Motor neuron (in vitro differentiated cells): Measurements from ENCODE around the gene PPIA. TPM values are rescaled to one million over a fixed set of nuclear protein-coding genes. Genes with fewer than 3 reads are reported as not detected.
"Not testable (repeated sequence)": the region's sequence is repeated elsewhere in the genome, so short reads cannot be mapped to it uniquely, and the experiment has no call there.

Experiments used
- ATAC-seq, 8 experiments: fragments of 200-7000 bp; cut with Tn5 transposase; replicated peaks in 6 of 8; 2 replicates each; pipeline ENCODE4 v1.8.0; 2021; ENCODE audit warnings: mild to moderate bottlenecking in 8 of 8, moderate library complexity in 8 of 8
- H3K27ac ChIP-seq, 2 donors: fragments of 250-450 bp; sonication (Bioruptor Pico); 2 replicates each; pipeline ENCODE4 v1.9.0; 2021; ENCODE audit warnings: antibody characterized with exemption in 2 of 2, mild to moderate bottlenecking in 2 of 2, moderate library complexity in 1 of 2
- H3K4me1 ChIP-seq, 2 donors: fragments of 250-450 bp; sonication (Bioruptor Pico); replicated peaks in 1 of 2; 2 replicates each; pipeline ENCODE4 v1.6.1; 2021; ENCODE audit warnings: antibody characterized with exemption in 2 of 2, mild to moderate bottlenecking in 2 of 2, moderate library complexity in 1 of 2
- H3K4me3 ChIP-seq, 5 donors: fragments of 250-450 bp; sonication (Bioruptor Pico); 2 replicates each; pipeline ENCODE4 v1.9.0; 2021; ENCODE audit warnings: antibody characterized with exemption in 5 of 5, mild to moderate bottlenecking in 5 of 5, moderate library complexity in 4 of 5
- WGBS, 10 experiments: fragments of 450-650 bp; shearing (Covaris generic); methylation state at CpG; one replicate each; pipeline ENCODE4 v1.0.0; 2022; 5-methylcytosine and 5-hydroxymethylcytosine counted together
- in situ Hi-C, 9 experiments: fragments of 400-800 bp; cut with MboI; loops; one replicate each; pipeline ENCODE4 v1.15.0; 2021; ENCODE audit warnings: low sequenced_read_pairs in 9 of 9, low pct_unique_long_range_greater_than_20kb in 2 of 9; ENCODE audit not compliant: unreplicated experiment in 9 of 9
- total RNA-seq, 8 experiments: library from RNA; unstranded; fragments of 300-600 nt; gene quantifications; 2 replicates each; pipeline versions ENCODE4 v1.2.3 to v1.2.4, GENCODE V29; 2022

Gene PPIA
- total RNA-seq, 8 experiments from 2014 or later = 998 to 3,221 (median 1,696) TPM

- ATAC-seq = no peak
- Histone ChIP-seq H3K27ac (no peak overlapping the region), H3K4me3 (no peak overlapping the region), H3K4me1 (no peaks in the 10 kb centered on the region)
- 67 to 100% (median 93%) methylated on average over 1 to 5 of the region's 11 CpGs; no CpG with 5 or more reads in 7 of the 10 experiments for WGBS, 10 experiments
- in situ Hi-C loops = loop anchor here in 1 of 9 experiments (25.0 kb wide), 1 partner anchor 179 kb away; the partner anchor contains the start of gene TMED4
These were observed 30.1 kb upstream of the PPIA start for GRCh38 chr7:44766416-44766801.

GRCh38 chr7:44767134-44767911, 29.2 kb upstream of the PPIA start:
- peak in 2 of 8 experiments; percentile 5 to 10 for ATAC-seq
- no peaks in the 10 kb centered on the region for H3K4me1 ChIP-seq
- no peak overlapping the region for H3K27ac ChIP-seq
- WGBS, 10 experiments = 0 to 100% (median 80%) methylated on average over 1 to 5 of the region's 19 CpGs; no CpG with 5 or more reads in 4 of the 10 experiments
- in situ Hi-C loops = loop anchor here in 1 of 9 experiments (25.0 kb wide), 1 partner anchor 180 kb away; the partner anchor contains the start of gene TMED4
- H3K4me3 ChIP-seq = no peak overlapping the region

DNA sequence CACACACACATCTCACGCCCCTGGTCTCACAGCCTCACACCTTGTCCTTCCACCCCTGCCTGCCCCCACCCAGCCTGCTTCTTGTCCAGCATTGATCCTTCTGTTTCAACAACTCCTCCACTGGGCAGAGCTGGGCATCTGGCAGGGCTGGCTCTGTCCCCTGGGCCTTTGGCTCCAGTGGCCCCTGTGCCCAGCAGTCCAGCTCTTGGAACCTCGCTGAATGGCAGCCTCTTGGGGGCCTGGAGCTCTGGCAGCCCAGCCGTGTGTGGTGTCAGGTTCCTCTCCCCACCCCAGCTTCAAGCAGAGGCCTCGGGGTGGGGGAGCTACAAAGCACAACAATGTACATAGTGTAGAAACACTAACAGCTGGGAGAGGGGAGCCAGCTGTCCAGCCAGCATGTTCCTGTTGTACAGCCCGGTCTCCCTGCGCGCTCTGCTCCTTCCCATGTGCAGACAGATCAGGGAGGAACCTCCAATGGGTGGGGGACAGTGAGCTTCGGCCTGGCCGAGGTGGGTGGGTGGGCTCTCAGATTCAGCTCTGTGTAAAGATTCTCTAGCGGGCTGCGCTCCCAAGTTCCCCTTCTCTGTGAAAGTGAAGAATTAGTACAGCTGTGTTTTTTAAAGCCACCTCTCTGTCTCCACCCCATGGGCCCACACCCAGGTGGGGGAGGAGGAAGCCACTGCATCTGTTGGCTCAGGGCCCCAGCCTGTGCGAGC, 28.4 kb upstream of the PPIA start:
- in situ Hi-C loops = loop anchor here in 1 of 9 experiments (25.0 kb wide), 1 partner anchor 181 kb away; the partner anchor contains the start of gene TMED4
- H3K4me3 ChIP-seq = no peak overlapping the region
- WGBS, 10 experiments = 0 to 100% (median 58%) methylated on average over 1 to 3 of the region's 12 CpGs; no CpG with 5 or more reads in 4 of the 10 experiments

GRCh38 chr7:44768628-44769371, 27.7 kb upstream of the PPIA start:
- WGBS, 10 experiments = 35 to 100% (median 80%) methylated on average over 1 to 5 of the region's 11 CpGs; no CpG with 5 or more reads in 4 of the 10 experiments
- in situ Hi-C loops = loop anchor here in 1 of 9 experiments (25.0 kb wide), 1 partner anchor 181 kb away; the partner anchor contains the start of gene TMED4
- Histone ChIP-seq H3K27ac (peak overlapping the region in 1 of 2 donors; percentile 36), H3K4me3 (no peak overlapping the region), H3K4me1 (no peaks in the 10 kb centered on the region)
- ATAC-seq = peak in 4 of 8 experiments; percentile 4 to 33 (median 18)

More for the DNA sequence above, 28.4 kb upstream of the PPIA start:
- peak; percentile 30 to 86 (median 60) for ATAC-seq
- Histone ChIP-seq H3K27ac (peak overlapping the region in 1 of 2 donors; percentile 36), H3K4me1 (no peaks in the 10 kb centered on the region)

- ATAC-seq = peak in 3 of 8 experiments; percentile 17 to 26 (median 20)
- Histone ChIP-seq H3K4me1 (no peaks in the 10 kb centered on the region), H3K4me3 (no peak overlapping the region), H3K27ac (no peak overlapping the region)
- in situ Hi-C loops = loop anchor here in 1 of 9 experiments (25.0 kb wide), 1 partner anchor 182 kb away; the partner anchor contains the start of gene TMED4
- 70 to 100% (median 80%) methylated on average over 1 to 2 of the region's 8 CpGs; no CpG with 5 or more reads in 7 of the 10 experiments for WGBS, 10 experiments
These were observed 27.1 kb upstream of the PPIA start for GRCh38 chr7:44769376-44769775.

DNA sequence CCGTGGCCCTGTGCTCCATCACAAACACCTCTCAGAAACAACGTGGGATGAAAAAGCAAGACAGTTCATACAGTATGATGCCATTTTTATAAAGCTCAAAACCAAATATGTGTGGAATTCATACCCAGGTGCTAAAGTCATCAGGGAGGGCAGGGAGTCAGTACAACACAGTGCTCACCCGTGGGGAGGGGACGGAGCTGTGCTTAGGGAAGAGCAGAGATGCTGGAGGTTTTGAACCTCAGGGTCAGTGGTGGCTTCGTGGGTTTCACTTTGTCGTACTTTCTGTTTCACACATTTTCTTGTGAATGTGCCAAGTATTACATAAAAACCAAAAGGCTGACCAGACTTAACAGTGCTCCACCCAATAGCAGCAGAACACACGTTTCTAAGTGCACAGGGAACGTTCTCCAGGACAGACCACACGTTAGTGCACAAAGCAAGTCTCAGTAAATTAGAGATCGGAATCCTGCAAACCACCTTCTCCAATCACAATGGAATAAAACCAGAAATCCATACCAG, 26.6 kb upstream of the PPIA start:
- Histone ChIP-seq H3K4me1 (no peaks in the 10 kb centered on the region), H3K27ac (no peak overlapping the region), H3K4me3 (no peak overlapping the region)
- peak in 2 of 8 experiments; percentile 13 to 37 for ATAC-seq
- 0 to 74% (median 50%) methylated on average over 2 to 7 of the region's 10 CpGs for WGBS, 10 experiments
- in situ Hi-C loops = loop anchor here in 1 of 9 experiments (25.0 kb wide), 1 partner anchor 183 kb away; the partner anchor contains the start of gene TMED4

DNA sequence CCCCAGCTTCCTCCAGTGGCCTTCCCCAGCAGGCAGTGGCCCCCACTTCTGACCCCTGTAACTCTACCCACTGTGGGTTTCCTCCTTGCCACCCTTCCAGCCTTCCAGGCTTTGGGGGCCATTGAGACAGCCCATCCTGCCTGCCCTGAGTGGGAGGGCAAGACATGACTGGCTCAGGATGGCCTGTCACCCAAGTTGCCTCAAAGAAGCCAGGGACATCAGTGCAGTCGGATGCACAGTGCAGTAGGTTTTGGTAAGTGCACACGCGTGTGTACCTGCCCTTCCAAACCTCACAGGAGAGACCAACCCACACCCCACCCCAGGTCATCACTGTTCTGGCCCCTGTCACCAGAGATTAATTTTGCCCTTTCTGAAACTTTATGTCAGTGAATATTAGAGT, 25.1 kb upstream of the PPIA start:
- ATAC-seq = no peak
- WGBS, 10 experiments = 83% methylated on average over 2 of the region's 3 CpGs; no CpG with 5 or more reads in 9 of the 10 experiments
- Histone ChIP-seq H3K27ac (no peak overlapping the region), H3K4me1 (no peaks in the 10 kb centered on the region), H3K4me3 (no peak overlapping the region)
- in situ Hi-C loops = loop anchor here in 1 of 9 experiments (25.0 kb wide), 1 partner anchor 184 kb away; the partner anchor contains the start of gene TMED4

- ATAC-seq = no peak
- no peak overlapping the region for H3K27ac ChIP-seq
- H3K4me1 ChIP-seq = no peaks in the 10 kb centered on the region
- no peak overlapping the region for H3K4me3 ChIP-seq
- 0 to 100% (median 44%) methylated on average over 1 to 6 of the region's 6 CpGs; no CpG with 5 or more reads in 3 of the 10 experiments for WGBS, 10 experiments
- in situ Hi-C loops = loop anchor here in 1 of 9 experiments (25.0 kb wide), 1 partner anchor 185 kb away; the partner anchor contains the start of gene TMED4
These were observed 24.0 kb upstream of the PPIA start for GRCh38 chr7:44772440-44772839.

- in situ Hi-C loops = loop anchor here in 1 of 9 experiments (25.0 kb wide), 1 partner anchor 186 kb away; the partner anchor contains the start of gene TMED4
- H3K27ac ChIP-seq = no peak overlapping the region
- 69 to 88% (median 80%) methylated on average over 1 to 10 of the region's 10 CpGs; no CpG with 5 or more reads in 5 of the 10 experiments for WGBS, 10 experiments
- no peaks in the 10 kb centered on the region for H3K4me1 ChIP-seq
- H3K4me3 ChIP-seq = no peak overlapping the region
- no peak for ATAC-seq
These were observed 23.6 kb upstream of the PPIA start for GRCh38 chr7:44772867-44773266.

GRCh38 chr7:44774486-44774885, 22.0 kb upstream of the PPIA start:
- H3K4me1 ChIP-seq, H3K4me3 ChIP-seq, H3K27ac ChIP-seq, ATAC-seq: not testable (repeated sequence)
- in situ Hi-C loops = loop anchor here in 1 of 9 experiments (25.0 kb wide), 1 partner anchor 187 kb away; the partner anchor contains the start of gene TMED4
- WGBS, 10 experiments = 40 to 100% (median 60%) methylated on average over 1 to 3 of the region's 3 CpGs; no CpG with 5 or more reads in 3 of the 10 experiments

DNA sequence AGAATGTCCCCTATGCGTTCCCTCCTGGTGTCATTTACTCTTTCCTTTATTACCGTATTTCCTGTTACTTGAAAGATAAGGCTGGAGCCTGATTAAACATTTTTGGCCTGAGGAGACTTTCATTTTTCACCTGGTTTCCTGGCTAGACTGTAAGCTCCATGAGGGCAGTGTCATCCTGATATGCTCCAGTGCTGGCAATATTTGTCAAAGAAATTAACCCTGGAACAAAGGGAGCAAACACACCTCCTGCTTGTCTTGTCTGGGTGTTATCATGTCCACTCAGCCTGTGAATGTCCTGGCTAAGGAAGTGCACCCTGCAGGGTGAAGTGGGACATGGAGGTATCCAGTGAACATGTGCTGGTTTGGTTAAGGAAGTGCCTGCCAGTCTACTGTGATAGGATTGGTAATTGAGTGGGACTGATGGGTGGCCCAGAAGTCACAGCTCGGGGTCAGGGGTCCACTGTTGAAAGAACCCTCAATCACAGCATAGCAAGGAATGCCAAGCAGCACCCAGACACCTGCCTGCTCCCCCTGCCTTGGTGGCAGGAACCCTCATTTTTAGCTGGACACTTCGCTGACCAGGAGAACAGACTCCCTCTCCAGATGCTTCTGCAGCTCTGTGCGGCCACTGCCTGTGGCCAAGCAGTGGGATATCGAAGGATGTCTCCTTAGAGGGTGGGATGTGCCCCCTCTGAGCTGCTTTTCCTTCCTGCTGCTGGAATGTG, 20.9 kb upstream of the PPIA start:
- H3K4me3 ChIP-seq = no peak overlapping the region
- H3K4me1 ChIP-seq = no peaks in the 10 kb centered on the region
- in situ Hi-C loops = no loop called here
- 75 to 100% (median 93%) methylated on average over 1 to 4 of the region's 6 CpGs; no CpG with 5 or more reads in 1 of the 10 experiments for WGBS, 10 experiments
- no peak for ATAC-seq
- H3K27ac ChIP-seq = no peak overlapping the region
